ENCODE data around the gene LUC7L3. TPM values are rescaled to one million over a fixed set of nuclear protein-coding genes. Genes with fewer than 3 reads are reported as not detected.

Gene LUC7L3
- total and polyA plus RNA-seq, 10 of the 15 experiments (the other 5 are each of a cell fraction or from before 2014, with no cell fraction given) = 51.3 to 176 (median 149) TPM

GRCh38 chr17:50689956-50690886 lies 29.2 kb upstream of the LUC7L3 start:
- RAD21 ChIA-PET (ENCODE audit: unreplicated experiment) = no interaction called here
- ATAC-seq (no peak), DNase-seq (ENCODE audit: low read depth, low spot score) (no peak), FAIRE-seq (no peak)
- H3K9ac ChIP-seq (ENCODE audit: control insufficient read depth, insufficient read depth, low read length) = no peak overlapping the region
- no peak overlapping the region for H3K27ac ChIP-seq (ENCODE audit: control insufficient read depth, insufficient read depth)
- no peaks in the 10 kb centered on the region for H3K9me3 ChIP-seq (replicated peaks; ENCODE audit: control insufficient read depth, insufficient read depth, low read length)
- intact Hi-C loops (cut with micrococcal nuclease; ENCODE audit: unreplicated experiment) = no loop called here
- H3K27me3 ChIP-seq (replicated peaks in 1 of 2; ENCODE audit: control insufficient read depth in 2 of 2, insufficient read depth in 2 of 2, low read length in 1 of 2) = no peaks in the 10 kb centered on the region
- SMC1A ChIA-PET (ENCODE audit: uncharacterized antibody, unreplicated experiment) = no interaction called here
- WGBS (ENCODE audit: insufficient coverage, insufficient replicate concordance, low lambda C conversion rate, missing lambda C conversion rate) = 84% methylated on average over 17 of the region's 19 CpGs
- H4K20me1 ChIP-seq (ENCODE audit: control insufficient read depth, insufficient read depth) = no peaks in the 10 kb centered on the region
- peaks cover 2 to 5% of the 10 kb centered on the region in 2 experiments; a peak in 3 of 4 replicates for H3K36me3 ChIP-seq (ENCODE audit: control insufficient read depth in 2 of 2, insufficient read depth in 2 of 2, low read length in 1 of 2)
- no peaks in the 10 kb centered on the region for H3K4me1 ChIP-seq (ENCODE audit: control insufficient read depth, insufficient read depth, low read length)
- POLR2A ChIA-PET = no interaction called here
- no TSS peak for BruUV-seq (replicated peaks)
- no peak overlapping the region for H2AFZ ChIP-seq (ENCODE audit: control insufficient read depth, low read depth, low read length)
- no peaks in the 10 kb centered on the region for H3K79me2 ChIP-seq (ENCODE audit: control insufficient read depth, insufficient read depth, low read length)
- H3K4me2 ChIP-seq (ENCODE audit: control insufficient read depth, insufficient read depth) = no peak overlapping the region
- TF ChIP-seq USF1 (IDR thresholded peaks at IDR 0.05; ENCODE audit: borderline replicate concordance, extremely low read length, insufficient read depth, low read depth, low read length) (no peak), NR2C1 (IDR thresholded peaks at IDR 0.05) (no peak), MTA3 (IDR thresholded peaks at IDR 0.05; ENCODE audit: borderline replicate concordance, low read length) (no peak), REST (IDR thresholded peaks at IDR 0.05; ENCODE audit: low read depth, low read length) (no peak), IKZF1 (conservative IDR thresholded peaks at IDR 0.05) (no peak), USF2 (IDR thresholded peaks at IDR 0.05; ENCODE audit: borderline replicate concordance, low read depth, low read length) (no peak), RB1 (IDR thresholded peaks at IDR 0.05; ENCODE audit: borderline replicate concordance) (no peak), JUND (IDR thresholded peaks at IDR 0.05; ENCODE audit: low read depth, low read length) (no peak), ATF2 (IDR thresholded peaks at IDR 0.05; ENCODE audit: low read length) (no peak), ZNF217 (IDR thresholded peaks at IDR 0.05) (no peak), NFYA (IDR thresholded peaks at IDR 0.05; ENCODE audit: borderline replicate concordance, low read depth, low read length) (no peak), SIX5 (IDR thresholded peaks at IDR 0.05; ENCODE audit: low read depth, low read length, severe bottlenecking) (no peak)
- no peak overlapping the region for H3K4me3 ChIP-seq
- in situ Hi-C loops (cut with MboI) = no loop called here
- CTCF ChIA-PET = no interaction called here

All from GM12878 (cell line).